ENCODE data around the gene ELAC2.

GRCh38 chr17:12996941-12997340 is 20.9 kb downstream of the ELAC2 start:
- no peak for TF ChIP-seq CTCF (IDR thresholded peaks at IDR 0.05)
- TF ChIP-seq POLR2A (IDR thresholded peaks at IDR 0.05), result no peak
